Loucy (cell line): ENCODE results near the gene PDE3B.

ENCODE experiments used
- H2AFZ ChIP-seq: fragments of 200-600 bp; sonication (generic); 2 replicates; pipeline ENCODE4 v1.6.0; 2016; ENCODE audit warnings: antibody characterized with exemption, mild to moderate bottlenecking, low read length, moderate library complexity
- H3F3A ChIP-seq: fragments of 200-600 bp; 2 replicates; pipeline ENCODE4 v1.6.0; 2016; ENCODE audit warnings: antibody characterized with exemption, low read depth, mild to moderate bottlenecking
- H3K27me3 ChIP-seq: fragments of 200-600 bp; sonication (generic); 2 replicates; pipeline ENCODE4 v1.6.1; 2014; ENCODE audit warnings: low read length, mild to moderate bottlenecking; ENCODE audit not compliant: insufficient read depth, poor library complexity, severe bottlenecking
- H3K36me3 ChIP-seq: fragments of 200-600 bp; sonication (generic); 2 replicates; pipeline ENCODE4 v1.6.1; 2016; ENCODE audit warnings: low read length; ENCODE audit not compliant: insufficient read depth
- H3K4me1 ChIP-seq: fragments of 200-600 bp; sonication (generic); 2 replicates; pipeline ENCODE4 v1.5.1; 2014; ENCODE audit warnings: low read length, mild to moderate bottlenecking; ENCODE audit not compliant: insufficient read depth, poor library complexity, severe bottlenecking
- H3K4me2 ChIP-seq: fragments of 200-600 bp; sonication (generic); 2 replicates; pipeline ENCODE4 v1.6.0; 2014; ENCODE audit warnings: antibody characterized with exemption, low read length, low read depth, mild to moderate bottlenecking; ENCODE audit not compliant: poor library complexity, severe bottlenecking
- H3K4me3 ChIP-seq: fragments of 200-600 bp; sonication (generic); 2 replicates; pipeline ENCODE4 v1.5.1; 2014; ENCODE audit warnings: low read length, mild to moderate bottlenecking, mixed read lengths; ENCODE audit not compliant: poor library complexity, severe bottlenecking
- H3K79me2 ChIP-seq: fragments of 200-600 bp; sonication (generic); 2 replicates; pipeline ENCODE4 v1.6.1; 2014; ENCODE audit warnings: low read length; ENCODE audit not compliant: insufficient read depth
- H3K9ac ChIP-seq: fragments of 200-600 bp; sonication (generic); 2 replicates; pipeline ENCODE4 v1.6.0; 2014; ENCODE audit warnings: mild to moderate bottlenecking, low read depth, low read length, moderate library complexity; ENCODE audit not compliant: poor library complexity, severe bottlenecking
- H3K9me2 ChIP-seq: fragments of 200-600 bp; sonication (generic); replicated peaks from 2 replicates; pipeline ENCODE4 v1.6.1; 2016; ENCODE audit warnings: low read depth, low read length, mixed read lengths
- H3K9me3 ChIP-seq: fragments of 200-600 bp; sonication (generic); 2 replicates; pipeline ENCODE4 v1.6.1; 2014; ENCODE audit warnings: mild to moderate bottlenecking, antibody characterized with exemption, low read length, low read depth; ENCODE audit not compliant: insufficient read depth
- H4K20me1 ChIP-seq: fragments of 200-600 bp; sonication (generic); 2 replicates; pipeline ENCODE4 v1.6.0; 2014; ENCODE audit warnings: antibody characterized with exemption, low read length, mild to moderate bottlenecking; ENCODE audit not compliant: insufficient read depth, poor library complexity, severe bottlenecking
- CTCF ChIP-seq: fragments of 200-600 bp; sonication (generic); conservative IDR thresholded peaks from 2 replicates; pipeline ENCODE4 v1.5.1; 2014; ENCODE audit warnings: mild to moderate bottlenecking, antibody characterized with exemption, low read length
- EZH2phosphoT487 ChIP-seq: fragments of 200-600 bp; IDR thresholded peaks from 2 replicates; pipeline ENCODE4 v1.6.1; 2018; ENCODE audit warnings: antibody characterized with exemption, mild to moderate bottlenecking, moderate library complexity, borderline replicate concordance

Gene PDE3B

GRCh38 chr11:14611939-14612338 lies 31.7 kb upstream of the PDE3B start:
- no peaks in the 10 kb centered on the region for H3K9me2 ChIP-seq
- peaks cover 33% of the 10 kb centered on the region for H3K4me1 ChIP-seq
- no peak for TF ChIP-seq EZH2phosphoT487
- TF ChIP-seq CTCF, result no peak
- no peak overlapping the region for H2AFZ ChIP-seq
- H3K79me2 ChIP-seq, result no peaks in the 10 kb centered on the region
- no peak overlapping the region for H3K9ac ChIP-seq
- no peak overlapping the region for H3K4me2 ChIP-seq
- H3K27me3 ChIP-seq, result no peaks in the 10 kb centered on the region
- H3K9me3 ChIP-seq, result no peaks in the 10 kb centered on the region
- no peaks in the 10 kb centered on the region for H4K20me1 ChIP-seq
- no peaks in the 10 kb centered on the region for H3F3A ChIP-seq
- H3K4me3 ChIP-seq, result no peak overlapping the region
- H3K36me3 ChIP-seq, result peaks cover 23% of the 10 kb centered on the region; the same call in 1 of the 2 replicates

DNA sequence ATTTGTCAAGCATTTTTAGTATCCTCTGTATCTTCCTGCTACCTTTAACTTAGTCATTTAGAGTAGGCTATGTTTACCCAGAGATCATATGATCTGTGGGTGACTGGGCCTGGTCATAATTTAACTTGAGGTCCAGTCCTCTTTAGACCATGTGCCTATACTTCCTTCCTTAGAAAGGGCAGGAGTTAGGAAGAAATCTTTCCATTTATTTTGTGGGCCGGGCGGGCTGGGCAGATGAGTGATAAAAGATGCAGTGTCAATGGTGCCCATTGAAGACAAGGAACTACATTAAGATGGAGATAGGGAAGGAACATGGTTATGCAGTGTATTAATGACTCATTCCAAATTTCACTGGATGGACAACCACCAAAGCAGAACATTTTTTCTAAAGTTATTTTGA lies 30.9 kb upstream of the PDE3B start:
- H3K36me3 ChIP-seq, result peaks cover 18% of the 10 kb centered on the region; the same call in 1 of the 2 replicates
- peaks cover 34% of the 10 kb centered on the region for H3K4me1 ChIP-seq
- no peak overlapping the region for H3K9ac ChIP-seq
- no peaks in the 10 kb centered on the region for H3K27me3 ChIP-seq
- H3K4me3 ChIP-seq, result no peak overlapping the region
- no peaks in the 10 kb centered on the region for H4K20me1 ChIP-seq
- no peaks in the 10 kb centered on the region for H3K79me2 ChIP-seq
- no peak overlapping the region for H3K4me2 ChIP-seq
- no peaks in the 10 kb centered on the region for H3K9me2 ChIP-seq
- H2AFZ ChIP-seq, result no peak overlapping the region
- H3F3A ChIP-seq, result no peaks in the 10 kb centered on the region
- no peak for TF ChIP-seq EZH2phosphoT487
- no peak for TF ChIP-seq CTCF
- H3K9me3 ChIP-seq, result no peaks in the 10 kb centered on the region

DNA sequence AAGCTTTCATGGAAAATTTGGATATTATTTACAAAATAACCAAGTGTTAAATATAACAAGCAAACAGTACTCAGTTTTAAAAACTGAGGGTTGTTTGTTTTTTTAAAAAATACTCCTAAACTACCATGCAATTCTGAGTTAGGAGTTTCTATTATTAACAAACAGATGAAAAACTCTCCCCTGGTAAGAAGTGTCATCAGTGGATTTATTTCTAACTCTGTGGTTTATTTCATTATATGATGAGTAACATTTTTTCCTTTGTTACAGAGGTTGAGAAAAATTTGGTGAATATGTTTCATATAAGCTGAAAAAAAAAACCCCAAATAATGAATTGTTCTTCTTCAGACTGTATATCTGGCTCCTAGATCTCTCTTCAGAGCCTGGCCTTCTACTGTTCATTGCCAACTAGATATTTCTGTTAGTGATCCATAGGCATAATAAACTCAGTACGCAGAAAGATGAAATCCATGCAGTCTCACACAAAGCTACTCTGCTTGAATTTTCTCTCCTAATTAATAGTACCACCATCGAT lies 29.4 kb upstream of the PDE3B start:
- Histone ChIP-seq H3K79me2 (no peaks in the 10 kb centered on the region), H4K20me1 (no peaks in the 10 kb centered on the region), H3K4me3 (no peak overlapping the region), H3K9ac (no peak overlapping the region), H3K4me2 (no peak overlapping the region), H2AFZ (no peak overlapping the region), H3K36me3 (peaks cover 12% of the 10 kb centered on the region; the same call in 1 of the 2 replicates), H3K4me1 (peaks cover 34% of the 10 kb centered on the region), H3K9me2 (no peaks in the 10 kb centered on the region), H3K9me3 (no peaks in the 10 kb centered on the region), H3K27me3 (no peaks in the 10 kb centered on the region), H3F3A (no peaks in the 10 kb centered on the region)
- TF ChIP-seq EZH2phosphoT487 (no peak), CTCF (no peak)
